CD14-positive monocyte (primary cell): ENCODE data around the gene ZNF277. TPM values are rescaled to one million over a fixed set of nuclear protein-coding genes. Genes with fewer than 3 reads are reported as not detected.

ENCODE experiments used
- DNase-seq, 3 donors: peaks; one replicate each; pipeline ENCODE4 v3.0.0-alpha.2; 2011 to 2022
- H2AFZ ChIP-seq: 2 replicates; pipeline ENCODE4 v1.6.0; 2012; ENCODE audit warnings: mild to moderate bottlenecking, low read depth, low read length, inconsistent platforms; ENCODE audit not compliant: insufficient read depth, poor library complexity, severe bottlenecking
- H3K27ac ChIP-seq, 2 donors: 1 replicate in 1 of 2; 2 replicates in 1 of 2; pipeline ENCODE4 v1.5.1; 2012 to 2013; ENCODE audit warnings: low read length in 2 of 2, control low read depth in 1 of 2, inconsistent platforms in 1 of 2, low read depth in 1 of 2, mild to moderate bottlenecking in 1 of 2
- H3K27me3 ChIP-seq, 2 donors: one replicate each; pipeline versions ENCODE4 v1.6.0 to v1.6.1; 2011 to 2013; ENCODE audit warnings: low read length in 2 of 2; ENCODE audit not compliant: control insufficient read depth in 2 of 2, insufficient read depth in 2 of 2
- H3K36me3 ChIP-seq, 2 donors: replicated peaks in 1 of 2; 1 replicate in 1 of 2; 2 replicates in 1 of 2; pipeline versions ENCODE4 v1.5.1 to v1.6.1; 2012 to 2013; ENCODE audit warnings: low read length in 2 of 2, control low read depth in 1 of 2, inconsistent platforms in 1 of 2, mild to moderate bottlenecking in 1 of 2; ENCODE audit not compliant: insufficient read depth in 2 of 2, control insufficient read depth in 1 of 2
- H3K4me1 ChIP-seq, 2 donors: 1 replicate in 1 of 2; 2 replicates in 1 of 2; pipeline versions ENCODE4 v1.5.1 to v1.6.1; 2012 to 2013; ENCODE audit warnings: low read length in 2 of 2, control low read depth in 1 of 2, inconsistent platforms in 1 of 2, mild to moderate bottlenecking in 1 of 2, moderate library complexity in 1 of 2; ENCODE audit not compliant: insufficient read depth in 2 of 2, control insufficient read depth in 1 of 2
- H3K4me2 ChIP-seq: replicated peaks from 2 replicates; pipeline ENCODE3; 2012; ENCODE audit warnings: low read length, moderate library complexity, mild to moderate bottlenecking; ENCODE audit not compliant: poor library complexity, severe bottlenecking; ENCODE audit errors: extremely low read depth
- H3K4me3 ChIP-seq, 3 experiments: fragments of 200-600 bp in 1 of 3; sonication (generic) in 1 of 3; replicated peaks in 1 of 3; 1 replicate in 2 of 3; 2 replicates in 1 of 3; pipeline ENCODE4 v1.5.1; 2011 to 2013; ENCODE audit warnings: low read length in 3 of 3, mild to moderate bottlenecking in 3 of 3, control low read depth in 2 of 3, low read depth in 2 of 3, inconsistent platforms in 1 of 3, moderate library complexity in 1 of 3
- H3K79me2 ChIP-seq: 2 replicates; pipeline ENCODE4 v1.6.0; 2012; ENCODE audit warnings: mild to moderate bottlenecking, control low read depth, inconsistent platforms, low read length, moderate library complexity; ENCODE audit not compliant: insufficient read depth
- H3K9ac ChIP-seq: 2 replicates; pipeline ENCODE4 v1.6.0; 2017; ENCODE audit warnings: low read length, mild to moderate bottlenecking; ENCODE audit not compliant: insufficient read depth, poor library complexity, severe bottlenecking
- H3K9me3 ChIP-seq, 2 donors: replicated peaks in 1 of 2; 1 replicate in 1 of 2; 2 replicates in 1 of 2; pipeline versions ENCODE4 v1.5.1 to v1.6.1; 2012 to 2013; ENCODE audit warnings: low read length in 2 of 2, control low read depth in 1 of 2; ENCODE audit not compliant: control insufficient read depth in 1 of 2, insufficient read depth in 1 of 2
- H4K20me1 ChIP-seq: 2 replicates; pipeline ENCODE4 v1.6.0; 2012; ENCODE audit warnings: mild to moderate bottlenecking, low read length, control low read depth, moderate library complexity; ENCODE audit not compliant: insufficient read depth
- H3K27ac Mint-ChIP-seq, 7 donors: one replicate each; pipeline ENCODE4 v1.8.0; 2020; ENCODE audit warnings: mild to moderate bottlenecking in 7 of 7, mixed read lengths in 7 of 7, moderate library complexity in 6 of 7, inconsistent platforms in 2 of 7
- H3K27me3 Mint-ChIP-seq, 3 donors: one replicate each; pipeline ENCODE4 v1.8.0; 2021 to 2022; ENCODE audit warnings: low read depth in 3 of 3, mild to moderate bottlenecking in 3 of 3, mixed read lengths in 3 of 3, moderate library complexity in 3 of 3, inconsistent platforms in 1 of 3
- H3K36me3 Mint-ChIP-seq, 2 donors: one replicate each; pipeline ENCODE4 v1.8.0; 2020; ENCODE audit warnings: mixed read lengths in 2 of 2, inconsistent platforms in 1 of 2, mild to moderate bottlenecking in 1 of 2
- H3K4me1 Mint-ChIP-seq: one replicate; pipeline ENCODE4 v1.8.0; 2020; ENCODE audit warnings: mild to moderate bottlenecking, mixed read lengths
- H3K4me3 Mint-ChIP-seq, 2 donors: one replicate each; pipeline ENCODE4 v1.8.0; 2020; ENCODE audit warnings: mild to moderate bottlenecking in 2 of 2, mixed read lengths in 2 of 2, moderate library complexity in 1 of 2
- H3K9me3 Mint-ChIP-seq, 7 donors: one replicate each; pipeline ENCODE4 v1.8.0; 2020 to 2022; ENCODE audit warnings: mixed read lengths in 7 of 7, mild to moderate bottlenecking in 6 of 7, moderate library complexity in 6 of 7, inconsistent platforms in 2 of 7
- CTCF ChIP-seq: fragments of 200-600 bp; IDR thresholded peaks from one replicate; pipeline ENCODE4 v1.8.0; 2022; ENCODE audit warnings: antibody characterized with exemption, mild to moderate bottlenecking
- WGBS: methylation state at CpG from one replicate; pipeline ENCODE4 v1.1.5; 2013; ENCODE audit warnings: missing lambda C conversion rate; ENCODE audit not compliant: insufficient coverage; 5-methylcytosine and 5-hydroxymethylcytosine counted together
- intact Hi-C, 2 donors: fragments of 100-400 bp; cut with micrococcal nuclease; formaldehyde crosslinking; loops; one replicate each; pipeline versions ENCODE4 v1.15.0 to v1.15.1; 2023
- polyA plus RNA-seq, 3 donors: library from polyadenylated mRNA; depleted of rRNA in 1 of 3; unstranded in 2 of 3; stranded (reverse) in 1 of 3; fragments of 300-500 nt in 2 of 3; fragments of >200 nt in 1 of 3; fragmentation: Illumina TruSeq in 2 of 3; gene quantifications; 1 replicate in 2 of 3; 2 replicates in 1 of 3; pipeline ENCODE4 v1.2.3, GENCODE V29; 2012 to 2021

ZNF277 gene
- polyA plus RNA-seq, 3 donors = 17.5 to 20.7 (median 20.0) TPM

- Histone ChIP-seq H3K36me3 (no peaks in the 10 kb centered on the region), H3K9ac (no peak overlapping the region), H3K4me2 (no peak overlapping the region), H3K27ac (no peak overlapping the region), H3K4me3 (no peak overlapping the region), H3K4me1 (peaks cover 7 to 10% of the 10 kb centered on the region in 2 donors), H3K79me2 (peaks cover 78% of the 10 kb centered on the region), H3K27me3 (no peaks in the 10 kb centered on the region), H2AFZ (no peak overlapping the region), H3K9me3 (no peaks in the 10 kb centered on the region), H4K20me1 (peaks cover 56% of the 10 kb centered on the region)
- TF ChIP-seq CTCF = no peak
- H3K4me3 Mint-ChIP-seq = no peak overlapping the region
- no peak overlapping the region for H3K27ac Mint-ChIP-seq
- H3K4me1 Mint-ChIP-seq = peaks cover 24% of the 10 kb centered on the region
- H3K9me3 Mint-ChIP-seq = peaks cover 0 to 2% (median 0%) of the 10 kb centered on the region in 7 donors
- peaks cover 2 to 8% of the 10 kb centered on the region in 2 donors for H3K36me3 Mint-ChIP-seq
- WGBS = no CpG with 5 or more reads among the region's 1 CpG
- no peaks in the 10 kb centered on the region for H3K27me3 Mint-ChIP-seq
- DNase-seq = no peak
- intact Hi-C loops = no loop called here
Observed at GRCh38 chr7:112211348-112211907, 4.9 kb downstream of the ZNF277 start.

GRCh38 chr7:112212571-112212970 is 6.1 kb downstream of the ZNF277 start:
- Mint-ChIP-seq H3K9me3 (peaks cover 0 to 2% (median 0%) of the 10 kb centered on the region in 7 donors), H3K27me3 (no peaks in the 10 kb centered on the region), H3K27ac (no peak overlapping the region), H3K4me3 (no peak overlapping the region), H3K4me1 (peaks cover 17% of the 10 kb centered on the region), H3K36me3 (peaks cover 2 to 10% of the 10 kb centered on the region in 2 donors)
- no peak overlapping the region for H3K4me2 ChIP-seq
- H3K79me2 ChIP-seq = peaks cover 68% of the 10 kb centered on the region
- H3K27me3 ChIP-seq = no peaks in the 10 kb centered on the region
- no peaks in the 10 kb centered on the region for H3K36me3 ChIP-seq
- H3K9ac ChIP-seq = no peak overlapping the region
- intact Hi-C loops = no loop called here
- no peak overlapping the region for H3K4me3 ChIP-seq
- no peaks in the 10 kb centered on the region for H3K9me3 ChIP-seq
- H4K20me1 ChIP-seq = peaks cover 68% of the 10 kb centered on the region
- H2AFZ ChIP-seq = no peak overlapping the region
- H3K27ac ChIP-seq = no peak overlapping the region
- no CpG with 5 or more reads among the region's 2 CpGs for WGBS
- H3K4me1 ChIP-seq = peaks cover under 1 to 2% of the 10 kb centered on the region in 2 donors
- no peak for TF ChIP-seq CTCF
- no peak for DNase-seq
